GM10266 (cell line): ENCODE measurements around the gene BIRC7.

Experiments used
- DNase-seq: peaks from one replicate; pipeline ENCODE4 v3.0.0; 2012; ENCODE audit errors: extremely low spot score
- CTCF ChIP-seq: IDR thresholded peaks from 2 replicates; pipeline ENCODE4 v1.5.1; 2012; ENCODE audit warnings: mild to moderate bottlenecking, low read depth; ENCODE audit not compliant: control insufficient read depth, insufficient read depth; ENCODE audit errors: missing control alignments

The BIRC7 gene

DNA sequence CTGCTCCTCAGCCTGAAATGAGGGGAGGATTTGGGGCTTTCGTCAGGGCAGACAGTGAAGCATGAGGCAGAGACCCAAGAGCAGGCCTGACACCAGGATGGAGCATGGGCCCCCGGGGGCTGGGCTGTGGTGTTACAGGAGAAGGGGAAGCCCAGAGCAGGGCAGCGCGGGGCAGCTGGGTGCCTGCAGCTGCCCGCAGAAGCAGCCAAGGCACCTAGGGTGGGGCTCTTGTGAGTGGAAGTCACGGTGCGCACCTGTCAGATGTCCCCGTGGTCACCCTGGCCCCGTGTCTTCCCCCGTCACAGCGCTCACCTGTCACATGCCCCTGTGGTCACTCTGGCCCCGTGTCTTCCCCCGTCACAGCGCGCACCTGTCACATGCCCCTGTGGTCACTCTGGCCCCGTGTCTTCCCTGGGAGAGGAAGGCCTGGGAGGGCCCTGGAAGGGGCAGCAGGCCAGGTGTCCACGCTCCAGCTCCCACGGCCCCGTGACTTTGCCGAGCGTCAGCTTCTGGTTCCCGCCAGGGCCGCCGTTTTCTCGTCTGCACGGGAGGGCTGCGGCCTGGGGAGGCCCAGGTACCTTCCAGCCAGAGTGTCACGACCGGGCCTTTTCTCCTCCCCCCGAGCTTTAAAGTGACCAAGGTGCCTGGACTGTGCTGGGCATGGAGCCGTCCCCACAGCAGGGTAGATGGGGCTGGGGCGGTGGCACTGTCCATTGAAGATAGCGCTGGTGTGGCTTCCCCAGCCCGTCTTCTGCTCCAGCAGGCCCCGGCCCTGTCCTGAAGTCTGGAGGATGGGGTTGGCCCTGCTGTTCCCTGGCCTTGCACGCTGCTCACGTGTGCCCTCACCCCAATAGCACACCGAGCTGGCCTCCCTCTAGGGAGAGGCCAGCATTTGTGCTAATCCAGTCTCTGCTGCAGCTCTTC lies 46.3 kb downstream of the BIRC7 start:
- no peak for TF ChIP-seq CTCF
- DNase-seq = no peak

DNA sequence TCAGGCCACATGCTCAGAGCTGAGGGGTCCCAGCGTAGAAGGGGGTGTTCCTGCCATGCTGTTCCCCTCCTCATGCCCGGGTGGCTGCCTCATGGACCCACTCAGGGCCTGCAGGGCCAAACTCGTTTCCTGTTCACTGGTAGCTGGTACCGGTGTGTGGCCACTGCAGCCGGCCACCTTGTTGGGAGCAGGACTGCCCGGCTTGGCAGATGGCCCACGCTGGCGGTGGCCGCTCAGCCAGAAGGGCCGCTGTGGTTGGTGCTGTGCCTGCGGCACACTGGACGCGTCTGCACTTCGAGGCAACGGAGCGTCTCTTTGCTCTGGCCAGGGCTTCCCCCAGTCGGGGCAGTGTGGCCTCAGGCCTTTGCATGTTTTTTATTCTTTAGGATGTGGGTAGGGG lies 47.2 kb downstream of the BIRC7 start:
- TF ChIP-seq CTCF = no peak
- DNase-seq = no peak

DNA sequence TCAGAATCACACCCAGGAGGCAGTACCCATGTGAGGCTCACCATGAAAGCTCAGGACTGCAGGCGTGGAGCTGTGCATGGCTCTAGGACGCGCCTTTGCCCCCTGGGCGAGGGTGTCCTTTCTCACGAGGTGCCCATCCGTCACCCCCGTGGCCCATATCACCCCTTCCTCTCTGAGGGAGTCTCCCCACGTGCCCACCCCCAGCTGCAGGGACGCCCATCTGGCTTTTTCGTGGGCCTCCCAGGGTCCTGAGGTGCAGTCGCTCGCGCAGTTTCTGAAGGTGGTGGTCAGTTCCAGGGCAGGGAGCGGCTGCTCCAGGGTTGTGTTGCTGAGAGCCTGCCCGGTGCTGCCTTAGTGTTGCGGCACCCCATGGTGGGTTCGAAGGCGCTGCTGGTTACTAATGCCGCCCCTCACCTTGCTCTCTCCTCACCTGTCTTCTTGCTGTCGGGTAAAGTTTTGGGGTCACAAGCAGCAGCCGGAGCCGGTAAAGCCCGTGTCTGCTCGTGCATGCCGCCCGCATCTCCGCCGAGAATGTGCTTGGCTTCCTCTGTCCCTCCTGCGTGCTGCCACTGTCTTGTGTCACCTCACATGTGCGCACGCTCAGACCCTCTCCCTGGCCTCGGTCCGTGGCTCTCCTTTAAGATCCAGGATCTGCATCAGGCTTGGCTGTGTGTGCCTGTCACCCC lies 47.8 kb downstream of the BIRC7 start:
- DNase-seq = no peak
- TF ChIP-seq CTCF = no peak

DNA sequence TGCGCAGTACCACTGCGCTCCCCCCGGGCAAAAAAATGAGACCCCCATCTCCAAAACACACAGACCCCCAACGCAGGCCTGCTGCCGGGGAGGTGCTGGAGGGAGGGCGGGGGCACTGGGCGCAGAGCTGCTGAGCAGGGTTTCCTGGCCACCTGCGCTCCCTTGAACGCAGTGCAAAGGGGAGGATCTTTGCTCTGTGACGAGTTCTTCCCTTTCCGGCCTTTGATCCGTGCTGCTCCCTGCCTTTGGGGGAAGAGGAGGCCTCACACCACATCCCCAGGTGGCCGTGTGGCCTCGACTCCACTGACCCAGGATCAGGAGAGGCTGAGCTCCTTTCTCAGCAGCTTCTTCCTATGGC lies 48.4 kb downstream of the BIRC7 start:
- DNase-seq = no peak
- TF ChIP-seq CTCF = no peak

- DNase-seq = no peak
- no peak for TF ChIP-seq CTCF
Measured at GRCh38 chr20:63284544-63284949, 48.8 kb downstream of the BIRC7 start.

GRCh38 chr20:63284981-63285524 lies 49.3 kb downstream of the BIRC7 start:
- TF ChIP-seq CTCF = no peak
- no peak for DNase-seq
